ENCODE results near the gene NLRC3. TPM values are rescaled to one million over a fixed set of nuclear protein-coding genes. Genes with fewer than 3 reads are reported as not detected.

Gene NLRC3
- total RNA-seq, 1 donor from 2014 or later, result 0.12 TPM

DNA sequence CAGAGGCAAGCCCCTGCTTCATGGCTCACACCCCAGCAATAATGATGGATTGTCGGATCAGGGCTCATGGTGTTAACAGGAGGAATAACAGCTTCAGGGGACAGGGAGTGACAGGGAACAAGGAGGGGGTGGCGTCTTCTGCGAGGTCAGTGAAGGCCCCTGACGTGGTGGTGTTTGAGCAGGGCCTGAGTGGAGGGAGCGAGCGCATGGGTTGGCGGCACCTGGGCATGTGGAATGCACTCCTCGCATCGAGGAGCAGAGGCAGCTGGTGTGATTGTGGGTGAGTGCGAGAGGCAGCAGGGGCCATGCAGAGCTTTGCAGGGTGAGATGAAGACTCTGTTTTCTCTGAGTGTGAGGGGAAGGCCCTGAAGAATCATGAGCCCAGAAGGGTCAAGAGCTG, 43.1 kb downstream of the NLRC3 start:
- H3K9me3 Mint-ChIP-seq (ENCODE audit: low read depth), result no peaks in the 10 kb centered on the region
- H3K27me3 Mint-ChIP-seq (ENCODE audit: low read depth), result no peaks in the 10 kb centered on the region
- no peak overlapping the region for H3K4me3 Mint-ChIP-seq (ENCODE audit: unreplicated experiment)
- peaks cover 29% of the 10 kb centered on the region for H3K4me1 Mint-ChIP-seq (ENCODE audit: low read depth)
- TF ChIP-seq CTCF (IDR thresholded peaks at IDR 0.05), result no peak
- DNase-seq (ENCODE audit: low spot score), result no peak
- peak overlapping the region; percentile 8 for H3K27ac Mint-ChIP-seq (ENCODE audit: unreplicated experiment)
- H3K36me3 Mint-ChIP-seq (ENCODE audit: low read depth), result peaks cover 26% of the 10 kb centered on the region

DNA sequence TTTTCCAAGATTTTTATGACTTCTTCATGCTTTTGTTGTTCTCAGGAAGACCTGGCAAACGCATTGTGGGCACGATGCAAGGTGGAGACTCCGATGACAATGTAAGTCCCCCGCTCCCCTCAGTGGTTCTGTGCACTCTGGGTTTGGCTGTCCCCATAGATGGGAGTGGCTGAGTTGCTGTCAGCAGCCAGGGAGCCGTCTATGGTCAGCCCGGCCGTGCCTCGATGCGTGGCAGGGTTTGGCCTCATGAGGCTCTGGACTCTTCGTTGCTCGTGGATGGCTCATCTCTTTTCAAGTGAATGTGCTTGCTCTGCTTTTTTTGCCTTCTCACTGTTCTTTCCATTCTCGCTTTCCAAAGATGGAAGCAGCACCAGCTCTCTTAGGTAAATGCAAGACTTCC, 44.5 kb downstream of the NLRC3 start:
- peaks cover 29% of the 10 kb centered on the region for H3K4me1 Mint-ChIP-seq (ENCODE audit: low read depth)
- peaks cover 32% of the 10 kb centered on the region for H3K36me3 Mint-ChIP-seq (ENCODE audit: low read depth)
- H3K9me3 Mint-ChIP-seq (ENCODE audit: low read depth), result no peaks in the 10 kb centered on the region
- H3K27me3 Mint-ChIP-seq (ENCODE audit: low read depth), result no peaks in the 10 kb centered on the region
- TF ChIP-seq CTCF (IDR thresholded peaks at IDR 0.05), result no peak
- no peak for DNase-seq (ENCODE audit: low spot score)
- no peak overlapping the region for H3K27ac Mint-ChIP-seq (ENCODE audit: unreplicated experiment)
- H3K4me3 Mint-ChIP-seq (ENCODE audit: unreplicated experiment), result no peak overlapping the region

- no peak for DNase-seq (ENCODE audit: low spot score)
- TF ChIP-seq CTCF (IDR thresholded peaks at IDR 0.05), result no peak
- H3K4me1 Mint-ChIP-seq (ENCODE audit: low read depth), result peaks cover 9% of the 10 kb centered on the region
- no peak overlapping the region for H3K4me3 Mint-ChIP-seq (ENCODE audit: unreplicated experiment)
- no peaks in the 10 kb centered on the region for H3K27me3 Mint-ChIP-seq (ENCODE audit: low read depth)
- no peak overlapping the region for H3K27ac Mint-ChIP-seq (ENCODE audit: unreplicated experiment)
- peaks cover 32% of the 10 kb centered on the region for H3K36me3 Mint-ChIP-seq (ENCODE audit: low read depth)
- no peaks in the 10 kb centered on the region for H3K9me3 Mint-ChIP-seq (ENCODE audit: low read depth)
These were observed 46.8 kb downstream of the NLRC3 start for GRCh38 chr16:3530371-3530914.

DNA sequence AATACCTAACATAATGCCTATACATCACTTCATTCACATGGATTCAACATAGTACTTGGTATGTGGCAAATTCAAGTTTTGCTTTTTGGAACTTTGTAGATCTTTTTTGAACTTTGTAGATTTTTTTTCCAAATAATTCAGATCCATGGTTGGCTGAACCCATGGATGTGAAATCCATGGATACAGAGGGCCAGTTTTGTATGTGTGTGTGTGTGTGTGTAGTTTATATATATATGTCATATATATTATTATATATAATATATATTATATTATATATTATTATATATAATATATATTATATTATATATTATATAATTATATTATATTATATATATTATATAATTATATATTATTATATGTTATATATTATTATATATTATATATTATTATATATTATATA, 48.0 kb downstream of the NLRC3 start:
- DNase-seq (ENCODE audit: low spot score), result no peak
- Mint-ChIP-seq H3K9me3 (ENCODE audit: low read depth) (no peaks in the 10 kb centered on the region), H3K27me3 (ENCODE audit: low read depth) (no peaks in the 10 kb centered on the region), H3K4me1 (ENCODE audit: low read depth) (no peaks in the 10 kb centered on the region), H3K27ac (ENCODE audit: unreplicated experiment) (no peak overlapping the region), H3K4me3 (ENCODE audit: unreplicated experiment) (no peak overlapping the region), H3K36me3 (ENCODE audit: low read depth) (peaks cover 30% of the 10 kb centered on the region)
- TF ChIP-seq CTCF (IDR thresholded peaks at IDR 0.05), result no peak

- Mint-ChIP-seq H3K27ac (ENCODE audit: unreplicated experiment) (no peak overlapping the region), H3K4me1 (ENCODE audit: low read depth) (no peaks in the 10 kb centered on the region), H3K9me3 (ENCODE audit: low read depth) (no peaks in the 10 kb centered on the region), H3K4me3 (ENCODE audit: unreplicated experiment) (no peak overlapping the region), H3K27me3 (ENCODE audit: low read depth) (no peaks in the 10 kb centered on the region), H3K36me3 (ENCODE audit: low read depth) (peaks cover 25% of the 10 kb centered on the region)
- TF ChIP-seq CTCF (IDR thresholded peaks at IDR 0.05), result no peak
- DNase-seq (ENCODE audit: low spot score), result no peak
These were observed 48.8 kb downstream of the NLRC3 start for GRCh38 chr16:3528406-3528805.
